Measurements from ENCODE around the gene RAB7B. TPM values are rescaled to one million over a fixed set of nuclear protein-coding genes. Genes with fewer than 3 reads are reported as not detected.

The RAB7B gene
- total RNA-seq, 2 experiments from 2014 or later, result not detected

DNA sequence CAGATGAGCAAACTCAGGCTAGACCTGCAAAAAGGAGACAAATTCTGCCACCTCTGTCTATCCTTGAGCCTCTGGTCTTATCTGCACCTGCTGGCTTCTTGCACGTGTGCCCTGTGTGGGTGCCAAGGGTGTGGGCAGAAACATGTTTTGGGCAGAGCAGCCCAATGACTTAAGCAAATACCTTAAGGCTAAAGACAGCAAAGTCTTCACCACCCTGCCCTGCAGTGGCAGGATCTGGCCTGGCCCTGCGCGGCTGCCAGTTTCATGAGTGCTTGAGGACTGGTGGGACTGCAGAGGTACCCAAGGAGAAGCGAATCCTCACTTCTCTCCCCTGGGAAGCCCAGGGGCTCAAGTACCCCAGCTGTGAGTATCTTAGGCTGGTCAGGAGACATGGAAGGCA lies 56.2 kb downstream of the RAB7B start:
- Histone ChIP-seq H3K27ac (ENCODE audit: low read depth, low read length, poor library complexity, severe bottlenecking) (no peak overlapping the region), H4K20me1 (ENCODE audit: insufficient read depth, low read length) (no peaks in the 10 kb centered on the region), H3K9me2 (ENCODE audit: insufficient read depth, low read length) (no peaks in the 10 kb centered on the region), H3K79me2 (ENCODE audit: insufficient read depth, low read depth, low read length) (no peaks in the 10 kb centered on the region), H2AFZ (ENCODE audit: low read length) (no peak overlapping the region), H3K36me3 (ENCODE audit: insufficient read depth, low read length) (no peaks in the 10 kb centered on the region), H3K4me2 (ENCODE audit: low read length) (no peak overlapping the region), H3K9me3 (ENCODE audit: low read length) (no peaks in the 10 kb centered on the region), H3K4me1 (ENCODE audit: insufficient read depth, low read length, poor library complexity, severe bottlenecking) (no peaks in the 10 kb centered on the region), H3K4me3 (ENCODE audit: low read depth, low read length, poor library complexity, severe bottlenecking) (no peak overlapping the region)
- DNase-seq (ENCODE audit: low spot score), result no peak
- ChIA-PET POLR2A (no interaction called here), CTCF (ENCODE audit: unreplicated experiment) (interaction anchor here (0.6 kb wide), 1 partner anchor 33 kb away, joined by 3 read pairs; no protein-coding TSS in a partner anchor)
- intact Hi-C loops (cut with micrococcal nuclease; ENCODE audit: unreplicated experiment), result no loop called here
- no TSS peak for BruUV-seq (replicated peaks)
- TF ChIP-seq EZH2phosphoT487 (IDR thresholded peaks at IDR 0.05; ENCODE audit: borderline replicate concordance, low read depth, low read length), result no peak
- TF ChIP-seq, protein P1, sequence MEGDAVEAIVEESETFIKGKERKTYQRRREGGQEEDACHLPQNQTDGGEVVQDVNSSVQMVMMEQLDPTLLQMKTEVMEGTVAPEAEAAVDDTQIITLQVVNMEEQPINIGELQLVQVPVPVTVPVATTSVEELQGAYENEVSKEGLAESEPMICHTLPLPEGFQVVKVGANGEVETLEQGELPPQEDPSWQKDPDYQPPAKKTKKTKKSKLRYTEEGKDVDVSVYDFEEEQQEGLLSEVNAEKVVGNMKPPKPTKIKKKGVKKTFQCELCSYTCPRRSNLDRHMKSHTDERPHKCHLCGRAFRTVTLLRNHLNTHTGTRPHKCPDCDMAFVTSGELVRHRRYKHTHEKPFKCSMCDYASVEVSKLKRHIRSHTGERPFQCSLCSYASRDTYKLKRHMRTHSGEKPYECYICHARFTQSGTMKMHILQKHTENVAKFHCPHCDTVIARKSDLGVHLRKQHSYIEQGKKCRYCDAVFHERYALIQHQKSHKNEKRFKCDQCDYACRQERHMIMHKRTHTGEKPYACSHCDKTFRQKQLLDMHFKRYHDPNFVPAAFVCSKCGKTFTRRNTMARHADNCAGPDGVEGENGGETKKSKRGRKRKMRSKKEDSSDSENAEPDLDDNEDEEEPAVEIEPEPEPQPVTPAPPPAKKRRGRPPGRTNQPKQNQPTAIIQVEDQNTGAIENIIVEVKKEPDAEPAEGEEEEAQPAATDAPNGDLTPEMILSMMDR (conservative IDR thresholded peaks at IDR 0.05; ENCODE audit: low read length), result no peak

- ChIA-PET CTCF (ENCODE audit: unreplicated experiment) (no interaction called here), POLR2A (no interaction called here)
- no peak for DNase-seq (ENCODE audit: low spot score)
- intact Hi-C loops (cut with micrococcal nuclease; ENCODE audit: unreplicated experiment), result no loop called here
- H3K9me3 ChIP-seq (ENCODE audit: low read length), result no peaks in the 10 kb centered on the region
- no peak overlapping the region for H3K4me2 ChIP-seq (ENCODE audit: low read length)
- H4K20me1 ChIP-seq (ENCODE audit: insufficient read depth, low read length), result no peaks in the 10 kb centered on the region
- no peak overlapping the region for H3K27ac ChIP-seq (ENCODE audit: low read depth, low read length, poor library complexity, severe bottlenecking)
- no peaks in the 10 kb centered on the region for H3K9me2 ChIP-seq (ENCODE audit: insufficient read depth, low read length)
- no peaks in the 10 kb centered on the region for H3K79me2 ChIP-seq (ENCODE audit: insufficient read depth, low read depth, low read length)
- BruUV-seq (replicated peaks), result no TSS peak
- no peak overlapping the region for H3K4me3 ChIP-seq (ENCODE audit: low read depth, low read length, poor library complexity, severe bottlenecking)
- no peak overlapping the region for H2AFZ ChIP-seq (ENCODE audit: low read length)
- H3K4me1 ChIP-seq (ENCODE audit: insufficient read depth, low read length, poor library complexity, severe bottlenecking), result no peaks in the 10 kb centered on the region
- TF ChIP-seq, protein P1 (conservative IDR thresholded peaks at IDR 0.05; ENCODE audit: low read length), result no peak
- TF ChIP-seq EZH2phosphoT487 (IDR thresholded peaks at IDR 0.05; ENCODE audit: borderline replicate concordance, low read depth, low read length), result no peak
- H3K36me3 ChIP-seq (ENCODE audit: insufficient read depth, low read length), result no peaks in the 10 kb centered on the region
Observed at GRCh38 chr1:205945069-205945468, 58.1 kb downstream of the RAB7B start.

DNA sequence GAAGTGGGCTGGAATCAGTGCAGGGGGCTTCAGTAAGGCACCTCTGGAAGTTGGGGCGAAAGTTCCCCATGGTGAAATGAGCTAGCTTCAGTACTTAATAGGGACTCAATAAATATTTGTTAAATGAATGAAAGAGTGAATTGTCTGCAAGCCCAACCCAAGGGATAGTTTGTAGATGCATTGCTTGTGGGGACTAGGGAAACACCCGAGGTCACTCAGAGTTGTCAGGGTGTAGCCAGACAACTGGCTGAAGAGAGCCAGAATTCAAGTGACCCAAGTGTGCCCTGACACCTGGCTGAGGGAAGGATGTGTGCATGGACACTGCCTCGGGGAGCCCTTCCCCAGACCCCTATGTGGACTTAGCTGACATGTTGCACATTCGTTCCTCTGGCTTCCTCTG lies 58.7 kb downstream of the RAB7B start:
- H3K36me3 ChIP-seq (ENCODE audit: insufficient read depth, low read length), result no peaks in the 10 kb centered on the region
- H3K4me2 ChIP-seq (ENCODE audit: low read length), result no peak overlapping the region
- H3K79me2 ChIP-seq (ENCODE audit: insufficient read depth, low read depth, low read length), result no peaks in the 10 kb centered on the region
- H3K4me1 ChIP-seq (ENCODE audit: insufficient read depth, low read length, poor library complexity, severe bottlenecking), result no peaks in the 10 kb centered on the region
- H3K9me2 ChIP-seq (ENCODE audit: insufficient read depth, low read length), result no peaks in the 10 kb centered on the region
- no peak for DNase-seq (ENCODE audit: low spot score)
- BruUV-seq (replicated peaks), result no TSS peak
- no peak overlapping the region for H3K4me3 ChIP-seq (ENCODE audit: low read depth, low read length, poor library complexity, severe bottlenecking)
- H3K9me3 ChIP-seq (ENCODE audit: low read length), result no peaks in the 10 kb centered on the region
- no peak overlapping the region for H3K27ac ChIP-seq (ENCODE audit: low read depth, low read length, poor library complexity, severe bottlenecking)
- no peak overlapping the region for H2AFZ ChIP-seq (ENCODE audit: low read length)
- ChIA-PET CTCF (ENCODE audit: unreplicated experiment) (no interaction called here), POLR2A (interaction anchor here (0.9 kb wide), 1 partner anchor 13 kb away, joined by 3 read pairs; no protein-coding TSS in a partner anchor)
- H4K20me1 ChIP-seq (ENCODE audit: insufficient read depth, low read length), result no peaks in the 10 kb centered on the region
- TF ChIP-seq, protein P1 (conservative IDR thresholded peaks at IDR 0.05; ENCODE audit: low read length), result no peak
- no peak for TF ChIP-seq EZH2phosphoT487 (IDR thresholded peaks at IDR 0.05; ENCODE audit: borderline replicate concordance, low read depth, low read length)
- intact Hi-C loops (cut with micrococcal nuclease; ENCODE audit: unreplicated experiment), result no loop called here
